Ishikawa (cell line): Measurements from ENCODE around the gene PKD2.

Experiments used
- CEBPB ChIP-seq: IDR thresholded peaks from 2 replicates; pipeline ENCODE4 v1.6.1; 2012
- CREB1 ChIP-seq: IDR thresholded peaks from 2 replicates; pipeline ENCODE4 v1.6.1; 2012; ENCODE audit warnings: low read depth
- EGR1 ChIP-seq: IDR thresholded peaks from 2 replicates; pipeline ENCODE4 v1.6.1; 2012
- EP300 ChIP-seq: IDR thresholded peaks from 2 replicates; pipeline ENCODE4 v1.6.1; 2012; ENCODE audit warnings: borderline replicate concordance
- FOXM1 ChIP-seq: IDR thresholded peaks from 2 replicates; pipeline ENCODE4 v1.6.1; 2012; ENCODE audit warnings: low read depth, borderline replicate concordance
- MAX ChIP-seq: IDR thresholded peaks from 2 replicates; pipeline ENCODE4 v1.6.1; 2012
- NFIC ChIP-seq: IDR thresholded peaks from 2 replicates; pipeline ENCODE4 v1.6.1; 2012
- RAD21 ChIP-seq: IDR thresholded peaks from 2 replicates; pipeline ENCODE4 v1.6.1; 2012; ENCODE audit warnings: low read depth
- TAF1 ChIP-seq: IDR thresholded peaks from 2 replicates; pipeline ENCODE4 v1.6.1; 2012; ENCODE audit warnings: low read depth, mild to moderate bottlenecking
- TCF12 ChIP-seq: IDR thresholded peaks from 2 replicates; pipeline ENCODE4 v1.6.1; 2012; ENCODE audit warnings: low read depth
- TEAD4 ChIP-seq: IDR thresholded peaks from 2 replicates; pipeline ENCODE4 v1.6.1; 2012
- YY1 ChIP-seq: IDR thresholded peaks from 2 replicates; pipeline ENCODE4 v1.6.1; 2012; ENCODE audit warnings: low read depth
- ZBTB7A ChIP-seq: IDR thresholded peaks from 2 replicates; pipeline ENCODE4 v1.6.1; 2012; ENCODE audit warnings: low read depth
- TF ChIP-seq, protein P1 (sequence below): IDR thresholded peaks from 2 replicates; pipeline ENCODE4 v1.6.1; 2012; ENCODE audit warnings: low read depth, mild to moderate bottlenecking

- TF ChIP-seq EGR1 (no peak), ZBTB7A (no peak), MAX (no peak), CEBPB (no peak), EP300 (no peak), FOXM1 (no peak), CREB1 (no peak), TAF1 (no peak), YY1 (no peak), TEAD4 (no peak), RAD21 (no peak), TCF12 (no peak), NFIC (no peak)
- TF ChIP-seq, protein P1, sequence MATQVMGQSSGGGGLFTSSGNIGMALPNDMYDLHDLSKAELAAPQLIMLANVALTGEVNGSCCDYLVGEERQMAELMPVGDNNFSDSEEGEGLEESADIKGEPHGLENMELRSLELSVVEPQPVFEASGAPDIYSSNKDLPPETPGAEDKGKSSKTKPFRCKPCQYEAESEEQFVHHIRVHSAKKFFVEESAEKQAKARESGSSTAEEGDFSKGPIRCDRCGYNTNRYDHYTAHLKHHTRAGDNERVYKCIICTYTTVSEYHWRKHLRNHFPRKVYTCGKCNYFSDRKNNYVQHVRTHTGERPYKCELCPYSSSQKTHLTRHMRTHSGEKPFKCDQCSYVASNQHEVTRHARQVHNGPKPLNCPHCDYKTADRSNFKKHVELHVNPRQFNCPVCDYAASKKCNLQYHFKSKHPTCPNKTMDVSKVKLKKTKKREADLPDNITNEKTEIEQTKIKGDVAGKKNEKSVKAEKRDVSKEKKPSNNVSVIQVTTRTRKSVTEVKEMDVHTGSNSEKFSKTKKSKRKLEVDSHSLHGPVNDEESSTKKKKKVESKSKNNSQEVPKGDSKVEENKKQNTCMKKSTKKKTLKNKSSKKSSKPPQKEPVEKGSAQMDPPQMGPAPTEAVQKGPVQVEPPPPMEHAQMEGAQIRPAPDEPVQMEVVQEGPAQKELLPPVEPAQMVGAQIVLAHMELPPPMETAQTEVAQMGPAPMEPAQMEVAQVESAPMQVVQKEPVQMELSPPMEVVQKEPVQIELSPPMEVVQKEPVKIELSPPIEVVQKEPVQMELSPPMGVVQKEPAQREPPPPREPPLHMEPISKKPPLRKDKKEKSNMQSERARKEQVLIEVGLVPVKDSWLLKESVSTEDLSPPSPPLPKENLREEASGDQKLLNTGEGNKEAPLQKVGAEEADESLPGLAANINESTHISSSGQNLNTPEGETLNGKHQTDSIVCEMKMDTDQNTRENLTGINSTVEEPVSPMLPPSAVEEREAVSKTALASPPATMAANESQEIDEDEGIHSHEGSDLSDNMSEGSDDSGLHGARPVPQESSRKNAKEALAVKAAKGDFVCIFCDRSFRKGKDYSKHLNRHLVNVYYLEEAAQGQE = no peak
Measured at GRCh38 chr4:88106205-88106604, 98.8 kb downstream of the PKD2 start.
